GM21390 (cell line): Measurements from ENCODE around the gene FKBP5.
"Not testable (repeated sequence)": the region's sequence is repeated elsewhere in the genome, so short reads cannot be mapped to it uniquely, and the experiment has no call there.

ENCODE experiments used
- ATAC-seq: cut with Tn5 transposase; IDR thresholded peaks from one replicate; pipeline ENCODE4 v1.9.1; 2021; ENCODE audit not compliant: unreplicated experiment

Gene FKBP5

DNA sequence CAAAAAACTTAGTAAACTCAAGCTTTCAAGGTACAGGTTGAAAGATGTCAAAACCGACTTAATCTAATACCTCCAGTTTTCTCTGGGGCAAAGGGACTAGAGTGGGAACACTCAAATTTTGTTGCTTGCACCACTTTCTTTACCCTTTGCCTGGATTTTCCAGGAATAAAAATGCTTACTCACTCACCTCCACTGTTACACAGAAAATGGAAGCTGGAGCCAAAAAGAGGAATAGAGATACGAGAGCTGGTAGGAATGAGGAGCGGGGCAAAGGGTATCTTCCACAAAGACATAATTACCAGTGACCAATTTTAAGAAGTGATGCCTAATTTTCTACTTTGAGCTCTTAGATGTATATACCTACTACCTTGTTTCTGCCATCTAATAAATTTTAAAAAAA, 96.5 kb downstream of the FKBP5 start:
- no peak for ATAC-seq

DNA sequence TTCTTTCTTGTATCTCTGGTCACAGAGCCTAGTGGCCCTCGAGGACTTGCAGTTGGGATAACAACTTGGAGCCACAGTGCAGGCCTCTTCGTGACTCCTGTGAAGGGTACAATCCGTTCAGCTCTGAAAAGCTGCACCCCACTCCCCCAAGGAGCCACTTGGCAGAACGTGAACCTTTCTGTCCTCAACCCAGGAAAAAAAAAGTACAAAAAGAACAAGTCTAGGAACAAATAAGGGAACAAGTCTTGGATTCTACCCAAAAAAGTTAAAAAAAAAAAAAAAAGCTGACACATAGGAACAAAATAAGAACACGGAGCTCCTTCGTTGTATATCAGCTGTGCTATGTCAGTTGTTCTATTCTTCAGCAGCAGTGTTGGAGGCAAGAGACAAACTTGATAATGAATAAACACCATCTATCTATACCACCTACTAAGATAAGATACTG, 98.1 kb downstream of the FKBP5 start:
- ATAC-seq, result no peak

DNA sequence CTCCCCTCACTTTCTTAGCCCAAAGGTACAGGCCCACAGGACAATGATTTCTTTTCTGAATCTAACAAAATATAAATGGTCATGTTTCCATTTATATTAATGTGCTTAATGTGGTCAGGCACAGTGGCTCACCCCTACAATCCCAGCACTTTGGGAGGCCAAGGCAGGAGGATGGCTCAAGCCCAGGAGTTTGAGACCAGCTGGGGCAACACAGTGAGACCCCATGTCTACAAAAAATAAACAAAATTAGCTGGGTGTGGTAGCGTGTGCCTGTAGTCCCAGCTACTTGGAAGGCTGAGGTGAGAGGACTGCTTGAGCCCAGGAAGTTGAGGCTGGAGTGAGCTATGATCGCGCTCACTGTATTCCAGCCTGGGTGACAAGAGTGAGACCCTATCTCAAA, 98.8 kb downstream of the FKBP5 start:
- ATAC-seq, result no peak

DNA sequence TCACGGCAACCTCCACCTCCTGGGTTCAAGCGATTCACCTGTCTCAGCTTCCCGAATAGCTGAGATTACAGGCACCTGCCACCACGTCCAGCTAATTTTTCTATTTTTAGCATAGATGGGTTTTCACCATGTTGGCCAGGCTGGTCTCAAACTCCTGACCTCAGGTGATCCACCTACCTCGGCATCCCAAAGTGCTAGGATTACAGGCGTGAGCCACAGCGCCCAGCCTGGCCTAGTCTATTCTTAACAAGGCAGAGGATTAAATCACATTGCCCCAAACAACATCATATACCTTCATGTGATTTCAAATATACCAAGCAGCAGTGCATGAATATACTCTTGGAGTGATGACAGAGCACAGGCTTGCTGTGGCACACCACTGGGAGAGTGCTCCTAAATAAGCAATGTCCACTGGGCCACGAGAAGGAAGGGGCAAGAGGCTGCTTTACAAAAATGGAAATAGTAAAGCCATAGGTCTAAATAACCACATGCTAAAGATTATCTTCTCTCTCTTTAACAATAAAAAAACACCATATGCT, 99.4 kb downstream of the FKBP5 start:
- no peak for ATAC-seq

DNA sequence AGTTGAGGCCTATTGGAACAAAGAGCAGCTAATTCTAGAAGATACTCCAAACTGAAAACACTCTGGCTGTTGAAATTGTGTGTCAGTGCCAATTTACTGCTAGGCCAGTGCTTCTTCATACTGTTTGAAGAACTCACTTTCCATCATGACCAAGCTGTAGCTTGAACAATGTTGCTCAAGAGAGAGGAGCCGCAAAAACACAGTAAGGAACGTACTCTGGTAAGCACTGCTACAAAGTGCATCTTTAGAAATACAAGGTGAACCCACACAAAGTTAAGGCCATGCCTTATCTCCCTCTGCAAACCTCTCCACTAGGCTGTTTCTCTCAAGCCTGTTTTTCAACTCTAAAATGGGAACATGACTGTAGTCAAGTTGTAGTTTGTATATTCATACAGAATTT, 101.5 kb downstream of the FKBP5 start:
- no peak for ATAC-seq

DNA sequence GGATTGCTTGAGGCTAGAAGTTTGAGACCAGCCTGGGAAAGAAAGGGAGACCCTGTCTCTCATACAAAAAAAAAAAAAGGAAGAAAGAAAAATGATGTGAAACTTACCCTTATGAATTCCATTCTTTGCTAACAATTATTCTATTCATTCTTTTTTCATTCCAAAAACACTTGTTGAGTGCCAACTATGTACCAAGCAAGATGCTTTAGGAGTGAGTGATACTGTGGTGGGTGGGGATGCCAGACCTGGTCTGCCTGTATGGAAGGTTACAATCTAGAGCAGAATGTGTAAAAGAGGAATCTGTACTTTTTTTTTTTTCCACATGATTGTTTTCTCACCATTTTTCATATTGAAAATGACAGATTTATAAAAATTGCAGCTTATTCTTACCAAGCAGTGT, 102.2 kb downstream of the FKBP5 start:
- no peak for ATAC-seq

DNA sequence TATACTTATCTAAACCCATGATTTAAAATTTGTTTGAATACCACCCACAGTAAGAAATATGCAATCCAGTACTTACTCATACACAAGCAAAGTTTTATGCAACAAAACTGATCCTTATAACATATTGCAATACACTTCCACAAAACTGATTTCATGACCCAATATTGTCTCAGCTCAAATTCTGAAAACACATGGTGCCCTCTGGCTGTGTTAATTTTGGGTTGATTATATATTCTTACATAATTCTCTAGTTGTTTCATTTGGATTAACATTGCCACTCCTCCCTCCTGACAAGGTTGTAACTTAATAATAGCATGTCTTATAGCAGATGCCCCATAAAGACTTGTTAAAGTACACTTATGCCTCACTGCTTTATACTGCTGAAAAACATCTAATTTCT, 103.1 kb downstream of the FKBP5 start:
- no peak for ATAC-seq

DNA sequence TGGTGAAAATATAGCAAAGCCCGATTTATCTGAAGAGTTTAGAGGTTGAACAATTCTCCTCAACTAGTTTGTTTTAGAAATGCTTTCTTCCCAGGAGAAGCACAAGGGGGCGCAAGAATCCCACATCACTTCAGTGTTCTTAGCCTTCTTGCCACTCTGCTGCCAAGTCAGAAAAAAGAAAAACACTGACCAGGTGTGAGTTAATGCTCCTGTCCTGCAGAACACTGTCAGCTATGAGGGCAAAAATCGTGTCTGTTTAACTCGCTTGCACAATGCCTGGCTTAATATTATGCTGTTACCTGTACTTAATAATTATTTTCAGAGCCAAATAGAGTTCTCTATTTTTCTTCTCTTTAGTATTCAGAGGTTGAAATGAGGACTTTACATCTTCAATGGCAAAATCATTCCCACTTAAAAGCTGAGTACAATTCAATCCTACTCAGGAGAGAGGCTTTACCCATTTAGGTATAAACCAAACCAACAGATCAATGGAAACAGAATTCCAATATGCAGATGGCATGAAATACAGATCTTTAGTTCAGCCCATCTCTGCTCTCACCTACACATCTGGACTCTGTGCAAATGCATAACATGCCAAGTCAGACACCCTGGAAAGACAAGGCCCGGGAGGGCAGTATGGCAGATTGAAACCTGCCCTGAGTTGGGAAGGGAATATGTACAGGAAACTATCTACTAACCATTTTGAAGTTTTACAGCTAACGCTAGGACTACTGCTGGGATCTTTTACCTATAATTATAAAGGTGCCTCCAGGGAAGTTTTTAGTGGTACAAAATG, 104.6 kb downstream of the FKBP5 start:
- no peak for ATAC-seq

DNA sequence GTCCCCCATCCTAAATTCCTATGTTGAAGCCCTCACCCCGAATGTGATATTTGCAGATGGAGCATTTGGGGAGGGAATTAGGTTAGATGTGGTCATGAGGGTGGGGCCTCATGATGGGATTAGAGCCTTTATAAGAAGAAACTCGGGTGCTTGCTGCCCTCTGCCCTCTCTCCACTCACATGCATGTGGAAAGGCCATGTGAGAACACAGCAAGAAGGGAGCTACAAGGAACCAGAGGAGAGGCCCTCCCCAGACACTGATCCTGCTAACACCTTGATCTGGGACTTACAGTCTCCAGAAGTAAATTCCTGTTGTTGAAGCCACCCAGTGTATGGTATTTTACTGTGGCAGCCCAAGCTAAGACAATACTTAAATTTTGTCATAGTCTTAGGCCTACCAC, 106.4 kb downstream of the FKBP5 start:
- ATAC-seq, result no peak

DNA sequence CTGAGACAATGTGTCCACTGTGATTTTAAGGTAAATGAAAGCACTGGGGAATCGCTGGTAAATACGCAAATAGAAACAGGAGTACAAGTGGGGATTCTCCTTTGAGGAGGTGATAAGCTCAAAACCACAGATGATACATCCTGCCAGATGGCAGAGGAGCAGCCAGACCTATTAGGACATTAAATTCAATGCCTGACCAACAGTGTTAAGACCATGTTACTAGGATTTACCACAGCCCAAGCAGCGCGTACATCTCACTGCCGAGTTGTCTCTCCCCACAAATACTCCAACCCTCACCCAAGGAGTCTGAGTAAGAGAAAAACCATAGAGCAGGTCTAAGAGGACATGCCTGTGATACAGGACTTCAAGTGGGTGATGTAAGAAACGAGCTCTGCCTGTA, 107.1 kb downstream of the FKBP5 start:
- no peak for ATAC-seq

DNA sequence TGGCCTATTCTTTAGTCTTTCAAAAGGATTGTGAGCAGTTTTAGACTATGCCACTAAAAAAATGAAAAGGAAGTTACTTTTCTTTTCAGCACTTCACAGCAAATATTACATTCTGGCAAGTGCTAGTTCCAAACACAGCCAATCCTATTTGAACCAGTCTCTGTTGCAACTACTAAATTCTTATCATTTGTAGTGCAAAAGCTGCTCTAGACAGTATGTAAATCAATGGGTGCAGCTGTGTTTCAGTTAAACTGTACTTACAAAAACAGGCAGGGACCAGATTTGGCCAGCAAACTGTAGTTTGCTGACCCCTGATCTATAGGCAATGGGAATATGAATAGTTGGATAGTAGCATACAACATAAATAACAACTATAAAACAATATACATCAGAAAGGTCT, 107.9 kb downstream of the FKBP5 start:
- ATAC-seq, result no peak

DNA sequence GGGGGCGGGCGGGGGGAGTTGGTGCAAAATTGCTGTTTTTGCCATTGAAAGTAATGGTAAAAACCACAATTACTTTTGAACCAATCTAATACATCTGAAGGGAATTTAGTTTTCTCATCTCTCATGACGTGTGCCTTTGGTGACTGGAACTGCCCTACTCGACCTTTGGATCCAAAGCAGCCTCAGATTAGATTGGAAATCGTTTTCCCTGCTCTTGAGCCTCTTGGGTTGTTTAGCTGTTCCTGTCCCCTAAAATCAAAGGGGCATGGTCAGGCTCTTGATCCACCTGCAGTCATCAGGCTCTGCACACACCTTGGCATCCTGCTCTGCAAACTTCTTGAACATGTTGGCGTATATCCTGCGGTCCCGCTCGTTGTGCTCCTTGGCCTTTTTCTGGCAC, 112.0 kb downstream of the FKBP5 start:
- no peak for ATAC-seq

DNA sequence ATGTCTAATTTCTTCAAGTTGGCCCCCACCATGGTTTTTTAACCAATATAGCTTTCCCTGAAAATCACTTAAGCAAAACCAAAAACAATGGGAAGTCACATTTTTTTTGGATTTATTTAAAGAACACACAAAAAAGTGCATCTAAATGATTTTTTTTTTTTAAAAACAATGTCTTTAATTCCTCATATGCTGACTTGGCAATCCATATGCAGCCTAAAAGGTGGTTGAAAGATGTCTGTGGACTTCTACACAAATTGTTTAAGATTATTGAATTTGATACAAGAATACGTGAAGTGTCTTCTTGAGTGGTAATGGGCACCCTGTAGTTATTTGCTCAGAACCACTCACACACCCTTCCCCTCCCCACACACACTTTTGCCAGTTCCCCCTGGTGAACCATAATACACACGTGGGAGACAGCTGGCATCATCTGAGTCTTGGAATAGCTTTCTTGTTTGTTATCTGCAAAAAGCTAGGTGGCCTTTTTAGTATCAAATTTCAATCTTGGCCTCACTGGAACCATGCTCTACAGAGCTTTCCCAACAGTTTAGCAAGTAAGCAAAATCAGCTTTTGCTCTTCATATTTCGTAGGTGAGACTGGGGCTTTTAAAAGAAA, 115.1 kb downstream of the FKBP5 start:
- no peak for ATAC-seq

DNA sequence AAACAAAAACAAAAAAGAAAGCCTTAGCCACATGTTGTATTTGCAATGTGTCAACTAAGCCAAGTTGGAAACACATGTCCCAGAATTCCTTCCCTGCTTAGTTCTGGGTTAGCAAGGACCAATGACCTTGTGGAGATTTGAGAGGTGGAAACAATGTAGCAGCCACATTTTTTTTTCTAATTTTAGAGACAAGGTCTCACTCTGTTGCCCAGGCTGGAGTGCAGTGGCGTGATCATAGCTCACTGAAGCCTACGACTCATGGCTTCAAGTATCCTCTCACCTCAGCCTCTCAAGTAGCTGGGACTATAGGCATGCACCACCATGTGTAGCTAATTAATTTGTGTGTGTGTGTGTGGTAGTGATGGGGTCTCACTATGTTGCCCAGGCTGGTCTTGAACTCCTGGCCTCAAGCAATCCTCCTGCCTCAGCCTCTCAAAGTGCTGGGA, 117.8 kb downstream of the FKBP5 start:
- not testable (repeated sequence) for ATAC-seq

DNA sequence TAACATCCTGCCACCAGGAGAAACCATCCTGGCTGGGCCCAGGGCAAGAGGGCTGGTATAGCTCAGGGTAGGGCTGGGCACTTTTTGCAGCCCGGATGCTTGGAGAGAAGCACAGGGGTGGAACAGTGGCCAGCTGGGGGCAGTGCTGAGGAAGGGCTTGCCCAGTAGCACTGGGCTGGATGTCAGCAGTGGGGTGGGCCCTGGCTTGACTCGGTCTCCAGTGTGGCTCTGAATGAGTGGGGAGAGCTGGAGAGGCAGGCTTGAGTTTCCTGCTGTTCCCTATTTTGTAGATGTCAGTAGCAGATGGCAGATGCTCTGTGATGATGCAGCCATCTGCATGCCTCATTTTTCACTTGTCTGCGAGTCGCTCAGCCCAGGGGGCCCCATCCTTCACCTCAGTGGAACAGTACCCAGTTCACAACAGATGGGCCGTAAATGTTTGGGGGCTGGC, 119.7 kb downstream of the FKBP5 start:
- ATAC-seq, result no peak

DNA sequence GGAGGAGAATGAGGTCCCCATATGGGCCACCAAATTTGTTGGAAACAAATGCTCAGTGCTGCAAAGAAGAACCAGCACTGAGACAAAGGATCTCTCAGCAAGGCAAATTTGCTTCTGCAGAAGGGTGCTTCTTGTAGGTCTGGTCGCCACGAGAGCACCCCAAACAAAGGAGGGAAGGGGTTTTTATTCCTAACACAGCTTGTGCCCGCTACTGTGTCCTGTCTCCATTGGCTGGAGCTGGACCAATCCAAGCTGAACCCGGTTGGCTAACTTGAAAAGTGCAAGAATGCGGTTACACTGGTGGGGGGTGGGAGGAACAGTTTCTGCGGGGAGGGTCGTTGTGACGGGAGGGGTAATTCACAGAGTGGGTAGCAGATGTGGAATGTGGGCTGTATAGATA, 121.9 kb downstream of the FKBP5 start:
- no peak for ATAC-seq

DNA sequence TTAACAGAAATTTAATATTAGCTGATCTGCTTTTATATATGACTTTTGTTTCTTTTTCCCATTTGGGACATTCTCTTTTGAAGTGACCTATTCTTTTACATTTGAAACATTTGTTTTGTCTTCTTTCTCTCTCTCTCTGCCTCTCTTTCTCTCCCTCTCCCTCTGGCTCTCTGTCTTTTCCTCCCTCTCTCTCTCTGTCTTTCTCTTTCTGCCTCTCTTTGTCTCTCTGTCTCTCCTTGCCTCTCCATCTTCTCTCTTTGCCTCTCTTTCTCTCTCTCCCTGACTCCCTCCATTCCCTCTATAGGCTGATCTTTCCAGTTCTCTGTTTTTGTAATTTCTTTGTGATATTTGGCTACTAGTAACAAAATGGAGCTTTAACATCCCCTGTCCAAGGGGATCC, 124.0 kb downstream of the FKBP5 start:
- ATAC-seq, result no peak

DNA sequence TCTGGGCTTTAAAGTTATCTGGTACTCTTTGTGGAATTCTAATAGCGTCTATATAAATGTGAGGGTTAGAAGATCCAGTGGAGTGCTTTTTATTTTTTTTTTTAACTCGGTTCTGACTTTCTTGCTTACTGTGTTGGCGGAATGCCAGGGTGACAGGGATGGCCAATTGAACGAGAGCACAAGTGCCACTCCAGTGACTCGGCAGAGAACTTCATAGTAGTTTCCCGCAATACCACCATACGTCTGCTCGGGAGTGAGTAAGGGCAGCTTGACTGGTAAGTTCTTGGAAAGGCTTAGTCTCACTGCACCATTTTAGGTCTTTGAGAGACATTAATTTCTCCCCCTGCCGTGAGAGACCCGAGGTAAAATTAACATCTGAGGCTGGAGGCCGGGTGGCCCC, 126.7 kb downstream of the FKBP5 start:
- ATAC-seq, result no peak

DNA sequence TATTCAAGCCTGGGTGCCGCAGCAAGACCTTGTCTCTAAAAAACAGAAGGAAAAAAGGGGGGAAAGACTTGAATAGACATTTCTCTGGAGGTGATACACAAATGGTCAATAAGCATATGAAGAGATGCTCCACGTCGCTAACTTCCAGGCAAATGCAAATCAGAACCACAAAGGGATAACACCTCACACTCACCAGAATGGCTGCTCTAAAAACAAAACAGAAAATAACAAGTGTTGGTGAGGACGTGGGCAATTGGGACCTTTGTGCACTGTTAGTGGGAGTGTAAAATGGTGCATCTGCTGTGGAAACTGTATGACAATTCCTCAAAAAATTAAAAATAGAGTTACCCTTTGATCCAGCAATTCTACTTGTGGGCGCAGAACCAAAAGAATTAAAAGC, 127.6 kb downstream of the FKBP5 start:
- no peak for ATAC-seq

DNA sequence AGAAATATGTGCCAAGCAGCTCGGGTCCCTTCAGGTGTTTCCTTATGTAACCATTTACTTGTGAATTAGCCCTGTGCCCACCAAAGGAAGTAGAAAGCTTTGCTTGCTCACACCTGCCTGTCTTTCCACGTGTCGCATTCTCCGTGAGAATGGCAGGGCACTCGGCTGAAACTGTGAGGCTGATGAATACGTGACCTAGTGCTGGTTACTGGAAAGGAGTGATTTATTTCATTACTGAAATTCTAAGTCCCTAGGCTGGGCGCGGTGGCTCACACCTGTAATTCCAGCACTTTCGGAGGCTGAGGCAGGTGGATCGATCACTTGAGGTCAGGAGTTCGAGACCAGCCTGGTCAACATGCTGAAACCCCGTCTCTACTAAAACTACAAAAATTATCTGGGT, 130.1 kb downstream of the FKBP5 start:
- ATAC-seq, result no peak

DNA sequence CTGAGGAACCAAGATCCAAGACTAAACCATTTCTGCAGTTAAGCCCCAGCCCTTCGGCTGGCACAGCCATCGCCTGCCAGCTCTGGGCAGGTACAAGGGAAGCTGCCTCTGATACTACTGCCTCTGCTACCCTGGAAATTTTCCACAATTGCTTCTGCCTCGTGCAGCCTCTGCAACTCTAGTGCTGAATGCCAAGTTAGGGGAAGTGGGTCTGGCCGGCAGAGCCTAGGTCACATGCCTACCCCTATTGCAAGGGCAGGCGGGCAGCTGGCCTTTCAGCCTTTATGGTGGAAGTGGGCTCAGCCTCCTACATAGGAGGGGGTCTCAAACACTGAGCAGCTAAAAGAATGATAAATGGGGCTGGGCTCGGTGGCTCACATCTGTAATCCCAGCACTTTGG, 131.5 kb downstream of the FKBP5 start:
- no peak for ATAC-seq

DNA sequence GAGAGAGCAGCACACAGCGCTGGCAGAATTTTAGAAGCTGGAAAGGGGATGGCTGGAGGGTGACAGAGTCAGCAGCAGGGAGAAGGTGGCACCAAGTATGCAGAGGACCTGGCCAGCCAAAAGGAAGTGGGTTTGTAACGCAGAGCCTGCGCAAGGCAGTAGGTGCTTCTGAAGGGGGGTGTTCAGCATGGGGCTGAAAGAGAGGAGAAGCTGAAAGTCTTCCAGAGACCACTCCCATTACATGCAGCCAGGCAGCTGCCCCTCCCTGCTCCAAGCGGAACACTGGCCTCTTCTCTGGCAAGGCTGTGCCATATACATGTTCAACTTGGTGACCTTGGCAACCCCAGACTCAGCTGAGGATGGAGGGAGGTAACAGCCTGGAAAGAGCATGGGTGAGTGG, 133.9 kb downstream of the FKBP5 start:
- no peak for ATAC-seq
